ENCODE measurements around the gene CALHM1.

CALHM1 gene

GRCh38 chr10:103416436-103417147 is 42.1 kb downstream of the CALHM1 start:
- no peak for DNase-seq (ENCODE audit: low read depth)

GRCh38 chr10:103415581-103415980 is 43.1 kb downstream of the CALHM1 start:
- TF ChIP-seq CTCF (IDR thresholded peaks at IDR 0.05; ENCODE audit: control insufficient read depth, extremely low read depth, insufficient read depth), result no peak
- no peak overlapping the region for H3K4me3 ChIP-seq (ENCODE audit: low read depth, low read length)
- DNase-seq (ENCODE audit: low read depth), result no peak

More at GRCh38 chr10:103416436-103417147, 42.1 kb downstream of the CALHM1 start:
- peak; percentile 72 for TF ChIP-seq CTCF (IDR thresholded peaks at IDR 0.05; ENCODE audit: control insufficient read depth, extremely low read depth, insufficient read depth)
- H3K4me3 ChIP-seq (ENCODE audit: low read depth, low read length), result no peak overlapping the region

GRCh38 chr10:103413564-103413963 is 45.1 kb downstream of the CALHM1 start:
- DNase-seq (ENCODE audit: low read depth), result no peak
- H3K4me3 ChIP-seq (ENCODE audit: low read depth, low read length), result no peak overlapping the region
- TF ChIP-seq CTCF (IDR thresholded peaks at IDR 0.05; ENCODE audit: control insufficient read depth, extremely low read depth, insufficient read depth), result no peak
